HG03159 (cell line): Measurements from ENCODE around the gene VEPH1.
A peak's percentile ranks its signal among the peaks of the same experiment; 100 is the strongest.

Source experiments
- ATAC-seq: cut with Tn5 transposase; IDR thresholded peaks from one replicate; pipeline ENCODE4 v1.9.1; 2021; ENCODE audit warnings: mild to moderate bottlenecking, moderate library complexity; ENCODE audit not compliant: unreplicated experiment

The VEPH1 gene

DNA sequence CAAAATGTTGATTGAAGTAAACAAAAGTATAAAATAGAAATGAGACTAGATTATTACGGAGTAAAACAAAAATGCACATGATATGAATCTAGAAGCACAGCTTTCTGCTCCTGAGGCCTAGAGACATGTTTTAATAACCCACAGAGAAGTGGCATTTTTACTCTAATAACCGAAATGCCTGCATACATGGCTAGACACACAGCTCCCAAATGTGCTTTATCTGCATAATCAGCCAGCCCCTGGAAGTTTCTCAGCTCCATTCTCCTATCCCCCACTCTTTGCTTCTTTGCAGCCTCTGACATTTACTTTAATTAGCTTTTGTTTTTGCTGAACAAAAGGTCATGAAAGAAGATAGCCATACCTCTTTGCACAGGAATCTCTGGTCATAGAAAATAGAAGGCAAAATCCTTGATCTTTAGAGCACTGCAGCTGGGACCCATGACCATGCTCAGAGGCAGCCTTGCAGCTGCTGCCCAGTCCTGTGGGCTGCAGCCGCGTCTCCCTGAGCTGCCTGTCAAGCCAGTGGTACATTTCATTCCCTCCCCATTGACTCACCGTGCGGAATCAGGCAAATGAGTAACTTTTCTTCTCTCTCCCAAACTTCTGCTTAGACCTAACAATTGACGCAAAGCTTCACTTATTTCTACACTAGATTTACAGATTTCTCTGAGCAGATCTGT, at the start of gene VEPH1:
Gene VEPH1 (minus strand): TSS at position 501 of the 680 bp plus-strand sequence. CDS start 8,067 bp downstream, outside the sequence.
- ATAC-seq, result no peak

DNA sequence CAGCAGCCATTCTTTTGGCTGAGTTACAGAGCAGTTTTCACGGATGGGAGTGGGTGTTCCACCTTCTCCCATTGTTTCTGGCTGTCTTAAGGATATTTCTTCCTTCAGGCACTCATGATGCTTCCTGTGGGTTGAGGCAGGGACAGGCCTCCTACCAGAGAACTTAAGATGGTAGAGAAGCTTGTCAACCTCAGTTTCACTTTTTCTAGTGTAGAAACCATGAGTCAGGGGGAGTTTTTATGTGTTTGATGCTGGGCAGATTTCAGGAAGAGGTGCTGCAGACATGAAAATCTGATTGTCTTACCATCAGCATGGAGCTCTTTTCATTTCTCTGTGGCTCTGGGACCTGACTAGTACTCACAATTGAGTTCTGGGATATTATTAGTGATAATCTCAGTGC, 48.7 kb upstream of the VEPH1 start:
- no peak for ATAC-seq

DNA sequence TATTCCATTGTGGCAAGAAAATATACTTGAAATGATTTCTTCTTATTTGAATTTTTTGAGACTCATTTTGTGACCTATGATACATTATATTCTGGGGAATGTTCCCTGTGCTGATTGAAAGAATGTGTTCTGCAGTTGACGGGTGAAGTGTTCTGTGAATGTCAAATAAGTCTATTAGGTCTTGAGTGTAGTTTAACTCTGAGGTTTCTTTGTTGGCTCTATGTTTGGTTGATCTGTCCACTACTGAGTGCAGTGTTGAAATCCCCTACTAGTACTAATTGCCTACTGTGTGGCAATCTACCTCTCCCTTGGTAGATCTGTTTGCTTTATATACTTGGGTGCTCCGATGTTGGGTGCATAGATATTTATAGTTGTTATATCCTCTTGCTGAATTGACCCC, 46.3 kb upstream of the VEPH1 start:
- no peak for ATAC-seq

DNA sequence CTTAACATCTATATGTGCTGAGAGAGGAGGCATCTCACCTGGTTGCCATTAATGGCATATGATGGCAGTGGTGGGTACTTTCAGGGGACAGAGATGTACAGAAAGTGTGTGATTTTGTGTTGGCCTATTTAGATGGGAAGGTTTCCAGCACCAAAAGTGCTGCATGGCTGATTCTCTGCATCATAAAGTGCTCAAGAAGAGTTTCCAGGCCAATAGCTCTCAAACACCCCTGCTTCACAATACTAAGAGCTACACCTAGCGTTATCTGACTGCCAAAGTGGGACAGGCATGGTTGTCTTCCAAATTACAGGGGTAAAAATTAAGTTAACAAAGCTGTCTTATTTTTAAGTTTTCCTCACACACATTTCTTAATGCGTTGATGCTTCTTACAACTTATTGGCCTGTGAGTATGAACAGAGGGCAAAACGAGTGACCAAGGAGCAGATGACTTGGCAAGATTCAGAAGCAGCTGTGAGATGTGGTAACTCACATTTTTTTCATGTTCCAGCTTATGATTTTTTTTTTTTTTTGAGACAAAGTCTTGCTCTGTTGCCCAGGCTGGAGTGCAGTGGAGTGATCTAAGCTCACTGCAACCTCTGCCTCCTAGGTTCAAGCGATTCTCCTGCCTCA, 41.4 kb upstream of the VEPH1 start:
- ATAC-seq, result no peak

DNA sequence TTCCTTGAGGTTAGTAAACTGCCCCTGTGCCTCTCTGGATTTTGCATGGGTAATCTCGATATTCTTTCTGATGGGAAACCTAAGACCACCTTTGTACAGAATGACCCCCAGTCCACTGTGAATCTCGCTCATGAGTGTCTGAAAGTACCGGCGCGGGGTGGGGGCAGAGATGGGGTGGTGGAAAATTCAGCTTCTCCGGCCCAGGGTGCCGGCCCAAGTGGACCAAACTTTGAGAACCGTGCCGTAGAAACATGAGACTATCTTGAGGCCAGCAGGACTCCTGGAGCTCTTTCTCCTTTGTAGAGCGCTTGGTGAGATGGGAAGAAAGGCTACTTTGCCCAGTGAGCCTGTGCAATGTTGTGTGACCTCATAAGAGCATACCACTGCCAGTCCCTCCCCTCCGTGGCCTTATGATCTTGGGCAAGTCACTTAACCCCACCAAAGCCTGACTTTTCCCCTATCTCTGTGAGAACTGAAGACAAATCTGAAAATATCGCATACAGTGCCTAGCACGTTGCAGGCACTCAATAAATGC, 40.4 kb upstream of the VEPH1 start:
- no peak for ATAC-seq

DNA sequence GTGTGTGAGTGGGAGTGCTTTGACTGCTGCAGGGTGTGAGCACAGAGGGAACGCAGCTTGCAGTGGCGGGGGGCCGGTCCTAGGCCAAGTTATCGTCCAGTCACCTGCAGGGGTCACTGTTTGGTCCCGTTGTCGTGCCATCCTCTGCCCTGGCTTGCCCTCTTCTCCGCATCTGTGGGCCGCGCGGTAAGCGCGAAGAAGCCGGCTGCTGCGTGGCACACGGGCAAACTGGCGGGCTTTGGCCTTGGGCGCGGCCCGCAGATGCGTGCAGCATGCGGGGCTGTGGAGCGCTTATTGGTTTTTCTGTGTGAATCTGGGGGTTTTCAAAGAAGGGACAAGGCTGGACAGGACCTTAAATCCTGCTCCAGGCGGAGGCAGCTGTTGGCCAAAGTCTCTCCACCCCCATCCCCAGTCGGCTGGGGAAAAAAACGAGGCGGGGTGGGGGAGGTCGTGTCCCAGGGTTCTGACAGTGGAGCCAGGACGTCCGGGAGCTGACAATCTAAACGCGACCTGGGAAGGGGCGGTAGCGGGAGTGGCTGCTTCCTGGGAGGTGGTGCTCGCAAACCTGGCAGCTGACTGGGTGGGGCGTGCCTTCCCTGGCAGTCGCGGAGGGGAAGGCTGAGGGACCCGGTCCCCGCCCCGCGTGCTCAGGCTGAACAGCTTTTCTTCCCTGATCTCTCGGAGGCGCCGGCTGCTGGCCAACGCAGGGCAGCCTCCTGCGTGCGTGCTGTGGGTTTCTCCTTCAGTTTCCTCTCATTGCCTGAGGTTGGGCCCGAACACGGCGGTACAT, 39.7 kb upstream of the VEPH1 start:
- ATAC-seq, result no peak

DNA sequence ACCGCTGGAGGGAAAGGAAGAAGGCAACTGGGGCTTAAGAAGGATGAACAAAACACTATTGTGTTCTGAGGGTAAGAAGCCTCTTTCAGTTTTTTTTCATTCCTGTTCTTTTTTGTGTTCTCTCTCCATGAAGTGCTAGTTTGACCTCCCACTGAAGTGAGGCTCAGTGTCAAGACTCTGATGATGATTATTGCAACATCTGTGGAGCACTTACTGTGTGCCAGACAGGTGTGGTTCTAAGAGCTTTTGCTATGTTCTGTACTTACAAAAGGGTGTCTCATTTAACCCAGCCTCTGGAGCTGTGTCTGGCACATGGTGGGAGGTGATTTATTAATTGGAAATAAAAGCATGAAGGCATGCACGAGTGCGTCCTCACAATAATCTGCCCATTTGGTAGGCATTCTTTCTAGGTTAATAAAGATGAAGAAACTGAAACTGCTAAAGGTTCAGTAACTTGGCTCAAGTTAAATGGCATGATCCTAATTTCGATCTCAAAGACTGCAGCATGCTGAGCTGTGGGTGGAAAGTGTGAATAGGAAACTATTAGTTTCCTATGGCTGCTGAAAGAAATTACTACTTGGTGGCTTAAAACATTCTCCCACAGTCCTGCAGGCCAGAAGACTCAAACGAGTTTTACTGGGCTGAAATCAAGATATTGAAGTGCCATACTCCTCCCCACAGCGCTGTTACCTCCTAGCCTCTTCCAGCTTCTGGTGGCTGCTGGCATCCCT, 38.5 kb upstream of the VEPH1 start:
- no peak for ATAC-seq

DNA sequence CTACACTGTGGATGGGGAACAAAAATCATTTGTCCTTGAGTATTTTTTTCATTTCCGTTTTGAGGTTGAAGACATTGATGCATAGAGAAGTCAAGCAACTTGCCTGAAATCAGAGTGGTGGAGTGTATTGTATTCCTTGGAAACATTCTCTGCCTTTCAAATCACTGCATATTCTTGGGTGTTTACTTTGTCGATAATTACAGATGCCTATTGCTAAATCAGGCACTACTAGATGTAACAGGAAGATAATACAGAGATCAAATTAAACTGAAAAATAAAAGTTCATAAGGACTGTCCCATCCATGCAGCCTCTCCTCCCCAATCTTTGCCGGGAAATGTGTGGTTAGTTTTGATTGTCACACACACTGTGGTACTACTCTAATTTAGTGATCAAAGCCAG, 37.4 kb upstream of the VEPH1 start:
- ATAC-seq, result no peak

DNA sequence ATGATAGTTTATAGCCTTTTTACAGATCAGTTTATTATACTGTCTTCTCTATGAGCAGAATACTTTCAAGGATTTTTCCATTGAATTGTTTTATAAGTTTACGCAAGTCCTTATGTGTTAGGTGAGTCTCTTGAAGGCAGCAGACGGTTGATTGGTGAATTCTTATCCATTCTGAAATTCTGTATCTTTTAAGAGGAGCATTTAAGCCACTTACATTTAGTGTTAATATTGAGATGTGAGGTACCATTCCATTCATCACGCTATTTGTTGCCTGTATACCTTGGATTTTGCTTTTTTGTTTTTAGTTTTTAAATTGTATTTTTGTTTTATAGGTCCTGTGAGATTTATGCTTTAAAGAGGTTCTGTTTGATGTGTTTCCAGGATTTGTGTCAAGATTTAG, 32.5 kb upstream of the VEPH1 start:
- no peak for ATAC-seq

DNA sequence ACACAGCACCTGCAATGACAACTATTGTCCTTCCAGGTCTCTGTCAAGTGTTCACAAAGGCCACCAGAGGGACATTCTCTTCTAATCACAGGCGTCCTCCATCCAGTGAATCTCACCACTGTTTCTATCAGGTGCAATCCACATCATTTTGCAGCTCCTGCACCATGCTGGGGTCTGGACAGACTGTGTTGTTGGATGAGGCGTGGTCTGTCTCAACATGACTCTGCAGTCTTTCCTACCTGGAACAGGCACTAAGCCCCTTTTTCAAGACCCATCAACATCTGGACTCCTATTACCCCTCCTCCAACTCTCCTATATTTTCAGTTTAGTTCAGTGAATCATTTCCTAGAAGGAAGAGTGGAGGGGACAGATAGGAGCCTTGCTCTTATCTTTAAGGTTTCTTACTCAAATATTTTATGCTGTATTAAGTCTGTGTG, 31.5 kb upstream of the VEPH1 start:
- ATAC-seq, result no peak

DNA sequence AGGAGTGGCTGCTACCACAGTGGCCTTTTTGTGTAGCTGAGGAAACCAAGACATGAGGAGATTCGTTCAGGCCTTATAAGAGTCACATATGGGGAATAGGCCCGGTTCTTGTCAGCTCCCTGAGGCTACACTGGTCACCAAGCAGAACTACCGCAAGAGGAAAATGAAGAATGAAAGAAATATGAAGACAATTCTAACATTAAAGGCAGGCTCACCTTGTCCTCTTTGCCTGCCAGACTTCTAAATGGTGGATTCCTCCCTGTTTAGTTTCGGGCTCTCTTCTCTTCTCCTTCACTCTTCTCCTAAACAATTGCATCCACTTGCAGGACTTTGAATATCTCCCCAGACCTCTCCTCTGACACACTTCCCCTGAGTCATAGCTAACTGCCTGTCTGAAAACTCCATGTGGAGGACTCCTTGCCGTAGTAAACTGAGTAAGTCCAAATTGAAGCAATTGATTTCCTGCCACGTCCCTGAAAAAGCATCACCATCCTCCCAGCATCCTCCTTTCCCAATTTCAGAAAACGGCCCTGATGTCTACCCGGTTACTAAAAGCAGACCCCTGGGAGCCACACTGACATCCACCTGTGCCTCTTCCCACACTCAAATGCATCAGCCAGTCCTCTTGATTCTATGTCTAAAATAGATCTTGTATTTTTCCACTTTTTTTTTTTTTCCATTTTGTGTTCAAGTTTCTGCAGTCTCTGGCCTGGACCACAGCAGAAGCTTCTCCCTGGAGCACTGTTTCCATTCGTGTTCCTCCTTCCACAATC, 30.3 kb upstream of the VEPH1 start:
- ATAC-seq, result no peak

DNA sequence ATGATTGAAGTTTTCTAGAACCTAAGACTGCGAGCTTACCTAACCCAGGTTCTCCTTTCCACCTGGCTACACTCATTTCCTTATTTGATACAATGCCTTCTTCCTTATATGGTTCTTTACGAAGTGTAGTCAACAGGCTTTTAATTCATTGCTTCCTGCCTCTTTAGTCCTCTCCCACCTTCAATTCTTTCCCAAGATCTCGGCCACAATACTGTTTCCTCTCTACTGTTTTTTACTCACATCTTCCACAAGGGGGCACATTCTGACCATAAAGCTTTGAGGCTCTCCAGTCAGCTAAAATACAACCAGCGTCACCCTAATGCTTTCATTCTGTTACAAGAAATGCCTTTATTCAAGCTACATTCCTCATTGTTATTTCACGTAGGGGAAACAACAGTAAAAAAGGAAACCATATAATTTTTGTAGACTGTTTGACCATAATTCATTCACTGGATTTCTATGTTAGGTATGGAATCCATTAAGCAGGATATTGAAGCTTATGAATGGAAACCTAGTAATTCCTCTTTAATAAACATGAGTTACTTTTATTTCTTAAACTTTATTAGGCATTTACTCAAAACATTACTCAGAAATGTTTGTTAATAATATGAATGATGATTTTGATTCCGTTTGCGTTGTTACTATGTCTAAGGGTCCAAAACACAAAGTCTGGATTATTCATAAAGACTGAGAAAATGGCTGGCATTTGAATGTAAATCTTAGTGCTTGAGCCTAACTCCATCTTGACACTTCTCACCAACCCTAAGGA, 29.5 kb upstream of the VEPH1 start:
- ATAC-seq, result peak; percentile 89

DNA sequence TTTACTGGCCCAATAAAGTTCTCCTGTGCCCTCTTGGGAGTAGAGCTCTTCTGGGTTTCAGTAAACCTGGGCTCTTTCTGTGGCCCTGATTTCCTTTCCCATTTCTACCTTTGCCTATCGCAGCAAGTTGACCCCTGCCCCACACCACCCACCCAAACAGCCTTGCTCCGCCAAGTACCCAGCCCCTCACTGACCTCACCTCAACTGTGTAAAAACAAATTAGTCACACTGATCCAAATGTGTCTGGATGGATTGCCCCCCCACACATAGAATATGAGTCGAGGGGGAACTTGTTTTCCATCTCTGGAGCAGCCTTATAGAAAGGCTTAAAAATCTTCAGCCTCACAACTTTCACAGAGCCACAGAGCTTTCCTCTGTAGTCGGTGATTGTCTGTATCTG, 28.6 kb upstream of the VEPH1 start:
- ATAC-seq, result no peak

DNA sequence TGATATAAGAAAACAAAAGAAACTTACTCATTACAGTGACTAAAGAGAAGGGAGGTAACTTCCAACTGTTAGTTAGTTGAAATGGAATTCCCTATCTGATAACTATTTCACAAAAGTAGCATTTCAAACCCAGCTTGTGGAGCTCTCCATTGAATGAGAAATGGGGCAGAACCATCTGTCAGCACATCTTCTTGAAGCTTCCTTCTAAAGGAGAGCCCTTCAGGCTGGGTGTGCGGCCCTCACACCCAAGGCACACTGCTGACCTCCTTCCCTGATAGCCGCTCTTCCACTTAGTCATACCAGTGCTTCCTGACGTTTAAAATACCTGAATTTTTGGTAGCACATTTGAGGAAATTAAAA, 28.1 kb upstream of the VEPH1 start:
- ATAC-seq, result no peak

DNA sequence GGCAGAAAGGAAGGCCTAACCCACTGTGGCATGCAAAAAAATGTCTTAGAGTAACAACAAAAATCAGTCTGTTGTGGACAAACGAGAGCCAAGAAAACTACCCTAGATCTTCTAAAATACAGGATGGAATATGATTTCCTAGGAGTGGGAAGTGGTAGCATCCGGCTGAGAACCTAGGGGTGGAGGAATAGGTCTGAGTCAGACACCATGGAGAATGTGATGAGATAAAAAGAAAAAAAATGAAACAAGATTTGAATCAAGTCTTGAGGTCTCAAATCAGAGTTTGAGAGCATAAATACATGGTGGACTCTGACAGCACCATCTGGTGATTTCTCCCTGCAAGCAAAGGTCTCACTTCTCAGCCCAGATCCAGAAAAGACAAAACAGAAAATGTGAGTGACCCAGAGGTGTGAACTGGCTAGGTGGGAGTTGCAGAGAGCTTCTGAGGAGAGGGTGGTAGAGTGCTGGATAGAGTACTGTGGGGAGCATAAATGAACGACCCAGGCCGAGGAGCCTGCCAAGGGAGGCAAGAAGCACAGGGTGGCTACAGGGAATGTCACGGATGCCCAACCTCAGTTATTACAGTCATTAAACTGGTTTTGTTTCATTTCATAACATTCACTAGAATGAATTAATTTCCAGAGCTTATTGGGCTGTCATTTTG, 27.6 kb upstream of the VEPH1 start:
- ATAC-seq, result no peak

DNA sequence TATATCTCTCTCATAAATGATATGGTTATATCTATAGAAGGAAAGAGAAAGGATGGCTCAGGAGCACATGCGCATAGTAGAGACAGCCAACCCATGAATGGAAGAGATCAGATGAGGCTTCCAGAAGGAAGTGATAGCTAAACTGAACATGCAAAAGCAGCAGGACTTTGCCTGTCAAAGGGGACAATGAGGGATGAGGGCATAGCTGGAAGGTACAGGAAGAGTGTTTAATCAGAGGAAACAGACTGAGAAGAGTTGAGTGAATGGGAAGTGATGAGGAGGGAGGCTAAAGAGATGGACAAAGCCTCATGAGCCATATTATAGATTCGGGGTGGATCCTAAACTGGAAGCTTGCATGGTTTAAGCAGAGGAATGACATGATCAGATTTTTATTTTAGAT, 26.5 kb upstream of the VEPH1 start:
- no peak for ATAC-seq

DNA sequence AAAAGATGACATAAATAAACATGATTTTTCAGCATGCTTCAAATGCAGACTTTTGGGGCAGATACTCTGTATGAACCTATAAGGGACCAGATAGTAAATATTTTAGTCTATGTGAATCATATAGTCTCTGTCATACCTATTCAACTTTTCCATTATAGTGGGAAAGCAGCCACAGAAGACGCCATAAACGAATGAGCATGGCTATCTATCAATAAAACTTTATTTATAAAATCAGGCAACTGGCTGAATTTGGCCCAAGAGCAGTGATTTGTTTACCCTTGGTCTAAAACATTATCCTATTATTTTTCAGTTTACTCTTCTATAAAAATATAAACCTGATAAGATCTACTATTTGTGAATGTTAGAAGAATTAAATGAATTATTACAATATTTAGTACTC, 25.9 kb upstream of the VEPH1 start:
- ATAC-seq, result no peak

DNA sequence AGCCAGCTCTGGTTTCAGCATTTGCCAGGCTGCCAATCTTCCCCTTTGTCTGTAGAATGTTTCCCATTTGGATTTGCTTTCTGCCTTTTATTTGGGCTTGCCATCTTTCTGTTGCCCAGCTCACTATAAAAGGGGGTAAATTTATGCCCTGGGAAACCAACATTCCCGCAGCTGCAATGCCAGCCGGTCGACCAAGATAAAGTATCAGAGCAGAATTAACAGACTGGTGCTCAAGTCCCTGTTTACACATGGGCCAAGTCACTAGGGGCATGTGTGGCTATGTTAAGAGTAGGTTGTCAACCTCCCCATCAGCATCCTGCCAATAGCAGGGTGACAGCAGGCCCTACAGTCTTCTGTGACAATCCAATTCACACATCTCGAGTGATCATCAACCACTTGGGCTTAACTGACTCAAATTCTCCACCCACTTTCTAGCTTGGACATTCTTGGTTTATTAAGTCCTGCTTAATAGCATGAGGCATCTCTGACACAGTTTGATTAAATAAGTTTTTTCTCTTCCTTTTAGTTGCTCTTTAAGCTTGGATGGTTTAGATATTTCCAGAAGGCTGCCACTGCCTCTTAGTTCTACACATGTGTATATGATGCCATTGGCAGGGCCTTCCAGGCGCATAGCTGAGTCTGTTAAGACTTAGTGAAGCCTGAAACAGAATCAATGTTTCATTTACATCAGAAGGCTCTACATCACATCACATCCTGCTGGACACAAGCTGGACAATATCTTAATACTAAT, 24.1 kb upstream of the VEPH1 start:
- ATAC-seq, result no peak
